ENCODE data around the gene MTMR8.

The MTMR8 gene

GRCh38 chrX:64313624-64314023 is 81.6 kb downstream of the MTMR8 start:
- no peak for DNase-seq

DNA sequence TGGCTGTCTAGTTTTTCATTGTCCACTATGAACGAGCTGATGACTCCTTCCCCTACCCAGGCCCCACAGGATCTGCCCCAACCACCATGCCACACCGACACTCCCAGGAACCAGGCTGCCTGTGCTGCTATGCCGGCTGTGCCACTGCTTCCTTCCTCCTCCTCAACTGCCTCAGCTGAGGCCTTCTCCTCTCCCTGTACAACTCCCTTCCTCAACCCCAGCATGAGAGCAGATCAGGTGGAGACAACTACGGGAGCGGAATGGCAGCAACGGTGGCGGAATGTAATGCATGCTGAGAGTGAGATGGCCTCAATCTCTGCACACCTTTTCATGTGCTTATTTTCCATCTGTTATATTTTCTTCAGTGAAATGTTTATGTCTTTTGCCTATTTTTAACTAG is 88.5 kb downstream of the MTMR8 start:
- DNase-seq: no peak

- no peak for DNase-seq
These were observed 104.1 kb downstream of the MTMR8 start for GRCh38 chrX:64291123-64291522.

DNA sequence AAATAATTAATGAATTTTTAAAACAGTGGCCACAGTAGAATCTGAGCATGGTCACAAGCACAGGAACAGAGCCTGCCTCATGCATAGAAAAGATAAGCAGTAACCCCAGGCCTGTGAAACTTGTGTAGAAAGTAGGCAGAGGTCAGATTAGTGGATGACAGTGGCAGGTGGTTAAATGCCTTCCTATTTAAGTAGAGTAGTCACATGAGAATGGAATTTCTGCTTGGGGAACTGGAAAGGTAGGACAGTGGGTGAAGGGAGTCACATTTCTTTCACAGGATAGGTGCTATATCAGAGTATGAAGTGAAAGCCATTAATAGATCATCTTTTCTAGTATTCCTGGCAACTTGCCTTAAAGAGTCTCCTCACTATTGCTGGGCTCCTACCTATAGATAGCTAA is 130.0 kb downstream of the MTMR8 start:
- no peak for DNase-seq

- no peak for DNase-seq
These were observed 164.9 kb downstream of the MTMR8 start, which contains the start of gene ASB12 for GRCh38 chrX:64230123-64230970. Gene ASB12 (minus strand): TSS chrX:64230607. CDS start chrX:64225650, 4,957 bp downstream.

- no peak for DNase-seq
These were observed 166.1 kb downstream of the MTMR8 start for GRCh38 chrX:64229154-64229553.

Data from hypothalamus (tissue), 51 donors.